Right cardiac atrium (tissue), 5 donors: ENCODE data around the gene ORC2. TPM values are rescaled to one million over a fixed set of nuclear protein-coding genes. Genes with fewer than 3 reads are reported as not detected.
"Not testable (repeated sequence)": the region's sequence is repeated elsewhere in the genome, so short reads cannot be mapped to it uniquely, and the experiment has no call there.

ENCODE experiments used
- ATAC-seq, 2 donors: fragments of 200-7000 bp; cut with Tn5 transposase; one replicate each; pipeline versions ENCODE4 v1.8.0 to v1.9.1; 2020; ENCODE audit warnings: moderate library complexity in 2 of 2, mild to moderate bottlenecking in 1 of 2
- DNase-seq, 3 donors: peaks; one replicate each; pipeline ENCODE4 v3.0.0-alpha.2; 2020
- H3K27ac ChIP-seq: one replicate; pipeline ENCODE4 v1.5.1; 2013; ENCODE audit warnings: mild to moderate bottlenecking, low read length, control low read depth, moderate library complexity
- H3K27me3 ChIP-seq: one replicate; pipeline ENCODE4 v1.6.1; 2013; ENCODE audit not compliant: control insufficient read depth, insufficient read depth
- H3K4me1 ChIP-seq: one replicate; pipeline ENCODE4 v1.6.1; 2013; ENCODE audit warnings: low read length; ENCODE audit not compliant: control insufficient read depth, insufficient read depth
- H3K4me3 ChIP-seq: one replicate; pipeline ENCODE4 v1.5.1; 2013; ENCODE audit warnings: low read length, control low read depth
- H3K9me3 ChIP-seq: one replicate; pipeline ENCODE4 v1.6.1; 2013; ENCODE audit warnings: low read length; ENCODE audit not compliant: control insufficient read depth
- WGBS: extraction: QIAGEN DNeasy Blood & Tissue Kit; methylation state at CpG from one replicate; pipeline ENCODE4 v1.1.7; 2013; 5-methylcytosine and 5-hydroxymethylcytosine counted together
- intact Hi-C, 4 donors: fragments of 100-400 bp; cut with DNase I; formaldehyde crosslinking; loops; one replicate each; pipeline versions ENCODE4 v1.11.0 to v1.14.0; 2022 to 2023
- polyA plus RNA-seq: library from polyadenylated mRNA; stranded (reverse); fragments of 200-250 nt; gene quantifications from one replicate; pipeline ENCODE4 v1.2.3, GENCODE V29; 2013
- total RNA-seq, 4 donors: library from RNA; stranded (reverse); fragmentation: NEBNext Ultra II Directional; extraction: Animal tissue kit (Norgen Biotek cat#: 25700); gene quantifications; one replicate each; pipeline ENCODE4 v1.2.1, GENCODE V29; 2021
- donor health status: healthy with polysubstance abuse.
- donor health status: DM: no; HTN: yes; CAD: no.
- donor health status: DM: no; HTN: no; CAD: no.
- donor health status: DM: no; HTN: yes; CAD: no; lungs with severe emphysema.
- donor health status: DM: yes; HTN: yes; CAD: no.

ORC2 gene
- total and polyA plus RNA-seq, 5 donors = 9.4 to 25.8 (median 23.1) TPM

DNA sequence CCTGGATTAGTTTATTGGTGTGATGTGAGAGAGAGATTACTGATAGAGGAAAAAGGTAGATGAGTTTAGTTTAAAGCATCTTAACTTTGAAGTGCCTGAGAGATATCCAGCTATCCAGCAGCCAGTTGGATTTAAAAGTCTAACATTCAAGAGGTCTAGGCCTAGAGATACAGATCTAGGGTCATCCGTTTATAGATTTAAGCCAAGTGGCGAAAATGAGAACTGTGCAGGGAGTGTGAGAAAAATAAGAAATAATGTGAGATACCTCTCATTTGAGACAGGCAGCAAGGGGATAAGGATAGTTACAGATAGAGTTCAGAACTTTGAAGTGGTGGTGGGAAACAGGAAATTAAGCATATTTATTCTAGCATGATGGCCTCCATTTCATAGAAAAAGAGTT, 5.3 kb upstream of the ORC2 start:
- intact Hi-C loops = no loop called here
- Histone ChIP-seq H3K27ac (no peak overlapping the region), H3K9me3 (no peaks in the 10 kb centered on the region), H3K4me3 (no peak overlapping the region), H3K27me3 (no peaks in the 10 kb centered on the region), H3K4me1 (no peaks in the 10 kb centered on the region)
- no peak for ATAC-seq
- DNase-seq = no peak
- WGBS = 86% methylated on average over 2 of the region's 2 CpGs

GRCh38 chr2:200968162-200968561, 4.7 kb upstream of the ORC2 start:
- Histone ChIP-seq H3K27me3 (no peaks in the 10 kb centered on the region), H3K4me3 (no peak overlapping the region), H3K27ac (no peak overlapping the region), H3K9me3 (no peaks in the 10 kb centered on the region), H3K4me1 (no peaks in the 10 kb centered on the region)
- ATAC-seq (no peak), DNase-seq (no peak)
- intact Hi-C loops = no loop called here
- 86% methylated on average over 1 of the region's 1 CpG for WGBS

- Histone ChIP-seq H3K4me1 (peaks cover 1% of the 10 kb centered on the region), H3K4me3 (no peak overlapping the region), H3K27ac (no peak overlapping the region), H3K9me3 (no peaks in the 10 kb centered on the region), H3K27me3 (no peaks in the 10 kb centered on the region)
- ATAC-seq (no peak), DNase-seq (no peak)
- intact Hi-C loops = no loop called here
- WGBS = 39% methylated on average over 4 of the region's 4 CpGs
Measured at GRCh38 chr2:200966770-200967169, 3.3 kb upstream of the ORC2 start.

DNA sequence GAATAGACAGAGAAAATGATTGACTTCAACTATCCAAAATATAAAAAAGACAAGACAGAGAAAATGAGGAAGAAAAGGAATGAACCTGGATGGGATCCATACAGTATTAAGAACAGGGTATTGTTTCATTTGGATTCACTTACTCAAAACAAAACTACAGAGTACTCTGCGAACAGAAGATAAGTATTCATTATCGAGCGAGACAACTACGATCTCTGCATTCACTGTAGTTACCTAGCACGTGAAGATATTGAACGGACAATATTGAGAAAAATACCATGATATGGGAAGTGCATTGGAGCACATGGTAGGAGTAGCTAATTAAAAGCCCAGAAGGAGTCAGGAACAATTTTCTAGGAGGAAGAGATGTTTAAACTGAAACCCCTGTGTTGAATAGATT, 1.0 kb upstream of the ORC2 start:
- no peak for DNase-seq
- Histone ChIP-seq H3K4me1 (peaks cover 1% of the 10 kb centered on the region), H3K27me3 (no peaks in the 10 kb centered on the region), H3K9me3 (no peaks in the 10 kb centered on the region), H3K27ac (no peak overlapping the region), H3K4me3 (peak overlapping the region; percentile 52)
- 65% methylated on average over 6 of the region's 6 CpGs for WGBS
- no peak for ATAC-seq
- intact Hi-C loops = no loop called here

DNA sequence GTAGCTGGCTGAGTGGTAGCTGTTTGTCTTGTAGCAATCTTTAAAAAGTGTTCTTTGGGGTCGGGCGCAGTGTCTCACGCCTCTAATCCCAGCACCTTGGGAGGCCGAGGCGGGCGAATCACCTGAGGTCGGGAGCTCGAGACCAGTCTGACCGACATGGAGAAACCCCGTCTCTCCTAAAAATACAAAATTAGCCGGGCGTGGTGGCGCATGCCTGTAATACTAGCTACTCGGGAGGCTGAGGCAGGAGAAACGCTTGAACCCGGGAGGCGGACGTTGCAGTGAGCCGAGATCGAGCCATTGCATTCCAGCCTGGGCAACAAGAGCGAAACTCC, 425 bp upstream of the ORC2 start:
- H3K27me3 ChIP-seq, DNase-seq, H3K4me1 ChIP-seq, ATAC-seq, intact Hi-C loops, H3K9me3 ChIP-seq: not testable (repeated sequence)
- H3K4me3 ChIP-seq = peak overlapping the region; percentile 52
- 2% methylated on average over 21 of the region's 21 CpGs for WGBS
- peak overlapping the region; percentile 54 for H3K27ac ChIP-seq

GRCh38 chr2:200962811-200963123, 693 bp downstream of the ORC2 start:
- Histone ChIP-seq H3K4me3 (peak overlapping the region; percentile 52), H3K27me3 (no peaks in the 10 kb centered on the region), H3K9me3 (no peaks in the 10 kb centered on the region), H3K4me1 (peaks cover 1% of the 10 kb centered on the region), H3K27ac (peak overlapping the region; percentile 41)
- DNase-seq = peak in 2 of 3 donors; percentile 17 to 18
- intact Hi-C loops = no loop called here
- 4% methylated on average over 7 of the region's 7 CpGs for WGBS
- peak; percentile 50 to 56 for ATAC-seq

DNA sequence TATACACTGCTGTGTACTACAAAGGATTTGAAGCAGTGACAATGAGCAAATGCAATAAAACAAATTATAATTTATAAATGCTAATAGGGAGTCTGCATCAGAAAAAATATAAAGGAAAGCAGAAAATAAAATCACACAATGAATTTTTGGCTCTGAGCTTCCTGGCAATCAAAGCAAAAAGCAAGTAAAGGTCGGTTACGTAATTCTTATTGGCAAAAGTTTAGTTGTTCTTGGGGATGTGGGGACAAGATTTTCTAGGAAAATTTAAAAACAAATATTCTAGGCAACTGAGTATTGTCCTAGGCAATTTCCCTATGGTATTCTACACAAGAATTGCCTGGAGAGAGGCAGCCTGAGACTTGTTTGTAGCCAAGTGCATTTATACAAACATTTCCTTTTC, 1.8 kb downstream of the ORC2 start:
- Histone ChIP-seq H3K4me1 (peaks cover 1% of the 10 kb centered on the region), H3K9me3 (no peaks in the 10 kb centered on the region), H3K27ac (no peak overlapping the region), H3K4me3 (peak overlapping the region; percentile 52), H3K27me3 (no peaks in the 10 kb centered on the region)
- ATAC-seq (no peak), DNase-seq (no peak)
- intact Hi-C loops = no loop called here
- 15% methylated on average over 2 of the region's 2 CpGs for WGBS

DNA sequence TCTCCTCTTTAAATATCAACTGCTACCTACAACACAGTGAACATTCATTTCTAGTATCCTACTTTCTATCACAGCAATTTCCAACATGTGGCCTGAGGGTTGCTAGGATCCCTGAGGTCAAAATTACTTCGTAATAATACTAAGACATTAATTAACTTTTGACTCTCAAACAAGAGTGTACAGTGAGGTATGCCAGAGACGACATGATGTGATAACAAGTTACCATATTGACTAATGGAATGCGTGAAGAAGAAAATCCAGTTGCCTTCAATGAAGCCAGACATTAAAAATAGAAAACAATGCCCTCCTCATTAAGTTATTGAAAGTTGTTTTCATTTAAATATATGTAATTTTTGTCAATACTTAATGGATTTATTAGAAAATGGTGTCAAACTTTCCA, 13.1 kb downstream of the ORC2 start:
- H3K27ac ChIP-seq = no peak overlapping the region

GRCh38 chr2:200945395-200945729, 18.1 kb downstream of the ORC2 start:
- intact Hi-C loops = no loop called here
- H3K4me1 ChIP-seq = no peaks in the 10 kb centered on the region
- no peak for ATAC-seq
- DNase-seq = no peak
- H3K27me3 ChIP-seq = no peaks in the 10 kb centered on the region
- no peak overlapping the region for H3K4me3 ChIP-seq
- no peaks in the 10 kb centered on the region for H3K9me3 ChIP-seq
- WGBS = 95% methylated on average over 4 of the region's 4 CpGs
- no peak overlapping the region for H3K27ac ChIP-seq

More for the DNA sequence above, 13.1 kb downstream of the ORC2 start:
- ATAC-seq = no peak
- H3K27me3 ChIP-seq = no peaks in the 10 kb centered on the region
- intact Hi-C loops = no loop called here
- H3K4me1 ChIP-seq = no peaks in the 10 kb centered on the region
- DNase-seq = no peak
- 61% methylated on average over 3 of the region's 3 CpGs for WGBS
- H3K9me3 ChIP-seq = no peaks in the 10 kb centered on the region
- no peak overlapping the region for H3K4me3 ChIP-seq

DNA sequence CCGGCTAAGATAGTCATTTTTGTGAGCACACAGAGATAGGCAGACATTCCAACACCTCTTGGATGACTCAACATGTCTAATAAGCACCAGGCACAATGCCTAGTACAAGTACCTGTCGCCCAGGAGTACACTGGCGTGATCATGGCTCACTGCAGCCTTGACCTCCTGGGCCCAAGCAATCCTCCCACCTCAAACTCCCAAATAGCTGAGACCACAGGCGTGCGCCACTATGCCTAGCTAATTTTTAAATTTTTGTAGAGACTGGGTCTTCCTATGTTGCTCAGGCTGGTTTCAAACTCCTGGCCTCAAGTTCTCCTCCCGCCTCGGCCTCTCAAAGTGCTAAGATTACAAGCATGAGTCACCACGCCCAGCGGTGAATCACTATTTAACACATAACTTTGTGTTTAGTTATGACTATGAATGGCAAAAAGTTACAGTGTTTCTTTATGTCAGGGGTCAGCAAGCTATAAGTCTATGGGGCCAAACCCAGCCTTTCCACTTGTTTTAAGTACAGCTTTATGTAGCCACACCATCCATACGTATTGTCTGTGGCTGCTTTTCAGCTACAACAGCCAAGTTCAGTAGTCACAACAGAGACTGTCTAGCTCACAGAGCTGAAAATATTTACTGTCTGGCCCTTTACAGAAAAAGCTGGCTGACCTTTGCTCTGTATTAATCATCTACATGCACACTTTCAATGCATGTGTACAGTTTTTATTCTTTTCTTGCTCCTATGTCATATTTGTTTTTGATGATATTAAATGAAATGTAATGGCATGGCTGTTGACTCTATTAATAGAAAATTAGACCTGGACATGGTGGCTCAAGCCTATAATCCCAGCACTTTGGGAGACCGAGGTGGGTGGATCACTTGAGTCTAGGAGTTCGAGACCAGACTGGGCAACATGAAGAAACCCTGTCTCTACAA, 18.7 kb downstream of the ORC2 start:
- ATAC-seq (peak in 1 of 2 donors; percentile 29), DNase-seq (no peak)
- H3K4me1 ChIP-seq = no peaks in the 10 kb centered on the region
- 93% methylated on average over 12 of the region's 12 CpGs for WGBS
- no peak overlapping the region for H3K27ac ChIP-seq
- H3K4me3 ChIP-seq = no peak overlapping the region
- H3K9me3 ChIP-seq = no peaks in the 10 kb centered on the region
- intact Hi-C loops = no loop called here
- no peaks in the 10 kb centered on the region for H3K27me3 ChIP-seq

DNA sequence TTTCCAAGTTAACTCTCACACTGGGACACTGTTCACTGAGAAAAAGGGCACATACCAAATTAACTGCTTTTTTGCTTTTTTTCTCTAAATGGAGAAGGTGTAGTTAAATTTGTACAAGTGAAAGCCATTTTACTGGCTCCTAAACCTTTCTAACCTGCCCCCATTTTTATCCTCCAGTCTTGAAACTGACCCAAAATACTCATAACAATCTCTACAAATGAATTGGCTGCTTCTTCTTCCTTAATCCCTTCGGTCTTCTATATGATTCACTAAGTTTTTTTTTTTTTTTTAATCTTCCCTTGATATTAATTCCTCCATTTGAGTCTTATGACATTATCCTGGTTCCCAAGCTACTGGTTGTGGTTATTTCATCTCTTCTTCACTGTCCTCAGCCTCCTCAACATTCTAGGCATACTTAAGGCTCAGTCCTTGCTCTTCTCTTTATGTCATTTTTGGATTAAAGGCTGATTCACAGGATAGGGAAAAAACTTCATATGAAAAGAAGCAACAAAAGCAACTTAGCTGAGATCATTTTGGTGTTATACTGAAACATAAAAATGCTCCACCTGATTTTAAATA, 19.8 kb downstream of the ORC2 start:
- ATAC-seq (no peak), DNase-seq (no peak)
- H3K27me3 ChIP-seq = no peaks in the 10 kb centered on the region
- no peak overlapping the region for H3K27ac ChIP-seq
- no peaks in the 10 kb centered on the region for H3K9me3 ChIP-seq
- 85% methylated on average over 1 of the region's 1 CpG for WGBS
- H3K4me3 ChIP-seq = no peak overlapping the region
- no peaks in the 10 kb centered on the region for H3K4me1 ChIP-seq
- intact Hi-C loops = no loop called here
